ENCODE measurements around the gene ADGRD2. TPM values are rescaled to one million over a fixed set of nuclear protein-coding genes. Genes with fewer than 3 reads are reported as not detected.

The ADGRD2 gene
- total RNA-seq, 1 donor from 2014 or later: not detected

DNA sequence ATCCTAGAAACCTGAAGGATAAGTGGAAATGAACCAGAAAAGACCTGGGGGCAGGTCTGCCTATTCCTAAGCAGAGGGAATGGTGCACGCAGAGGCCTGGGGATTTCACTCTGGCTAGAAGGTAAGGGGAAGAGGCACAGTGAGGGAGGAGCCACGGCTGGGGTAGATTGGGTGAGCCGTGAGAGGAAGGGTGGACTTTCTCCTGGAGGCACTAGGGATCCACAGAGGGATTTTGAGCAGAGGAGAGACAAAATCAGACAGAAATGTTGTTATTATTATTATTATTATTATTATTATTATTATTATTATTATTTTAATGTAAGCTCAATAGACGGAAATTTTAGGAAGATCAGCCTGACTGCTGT is 3.0 kb upstream of the ADGRD2 start:
- Histone ChIP-seq H3K36me3 (ENCODE audit: control insufficient read depth in 3 of 3, insufficient read depth in 3 of 3, low read length in 3 of 3) (no peaks in the 10 kb centered on the region), H3K27ac (ENCODE audit: low read depth, low read length) (no peak overlapping the region), H3K9me3 (ENCODE audit: control insufficient read depth in 3 of 3, low read length in 3 of 3) (no peaks in the 10 kb centered on the region), H3K4me3 (ENCODE audit: low read length in 3 of 3) (no peak overlapping the region), H3K9ac (ENCODE audit: low read depth in 1 of 3, low read length in 3 of 3) (no peak overlapping the region), H3K27me3 (ENCODE audit: control insufficient read depth in 3 of 3, insufficient read depth in 3 of 3, low read length in 3 of 3) (peaks cover 26 to 37% (median 28%) of the 10 kb centered on the region in 3 donors), H3K4me1 (ENCODE audit: control insufficient read depth in 3 of 3, insufficient read depth in 3 of 3, low read length in 3 of 3) (peaks cover 0 to 5% (median 3%) of the 10 kb centered on the region in 3 donors)

DNA sequence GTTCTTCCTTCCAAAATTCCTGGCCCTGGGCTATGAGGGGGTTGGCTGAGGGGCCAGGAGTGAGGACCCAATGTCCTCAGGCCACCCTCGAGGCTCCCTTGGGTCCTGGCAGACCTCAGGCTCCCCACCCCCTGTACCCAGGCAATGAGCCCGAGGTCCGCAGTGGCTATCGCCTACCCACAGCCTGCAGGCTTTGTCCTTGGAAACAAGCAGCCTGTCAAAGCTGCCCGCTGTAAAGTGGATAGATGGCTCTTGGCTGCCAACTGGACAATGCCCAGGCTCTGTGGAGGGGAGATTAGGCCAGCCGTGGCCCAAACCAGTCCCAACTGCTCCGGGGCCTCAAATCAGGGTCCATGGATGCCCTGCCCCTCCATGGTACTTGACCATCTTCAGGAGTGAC is 2.2 kb upstream of the ADGRD2 start:
- no peak overlapping the region for H3K9ac ChIP-seq (ENCODE audit: low read depth in 1 of 3, low read length in 3 of 3)
- H3K4me3 ChIP-seq (ENCODE audit: low read length in 3 of 3): no peak overlapping the region

GRCh38 chr9:124449381-124450151 is 685 bp upstream of the ADGRD2 start:
- Histone ChIP-seq H3K9me3 (ENCODE audit: control insufficient read depth in 3 of 3, low read length in 3 of 3) (no peaks in the 10 kb centered on the region), H3K36me3 (ENCODE audit: control insufficient read depth in 3 of 3, insufficient read depth in 3 of 3, low read length in 3 of 3) (no peaks in the 10 kb centered on the region), H3K4me1 (ENCODE audit: control insufficient read depth in 3 of 3, insufficient read depth in 3 of 3, low read length in 3 of 3) (peaks cover 0 to 5% (median 3%) of the 10 kb centered on the region in 3 donors), H3K9ac (ENCODE audit: low read depth in 1 of 3, low read length in 3 of 3) (no peak overlapping the region), H3K27me3 (ENCODE audit: control insufficient read depth in 3 of 3, insufficient read depth in 3 of 3, low read length in 3 of 3) (peaks cover 36 to 56% (median 47%) of the 10 kb centered on the region in 3 donors), H3K4me3 (ENCODE audit: low read length in 3 of 3) (no peak overlapping the region), H3K27ac (ENCODE audit: low read depth, low read length) (no peak overlapping the region)

More for the DNA sequence above, 2.2 kb upstream of the ADGRD2 start:
- Histone ChIP-seq H3K27me3 (ENCODE audit: control insufficient read depth in 3 of 3, insufficient read depth in 3 of 3, low read length in 3 of 3) (peaks cover 33 to 44% (median 35%) of the 10 kb centered on the region in 3 donors), H3K9me3 (ENCODE audit: control insufficient read depth in 3 of 3, low read length in 3 of 3) (no peaks in the 10 kb centered on the region), H3K27ac (ENCODE audit: low read depth, low read length) (no peak overlapping the region), H3K4me1 (ENCODE audit: control insufficient read depth in 3 of 3, insufficient read depth in 3 of 3, low read length in 3 of 3) (peaks cover 0 to 5% (median 3%) of the 10 kb centered on the region in 3 donors), H3K36me3 (ENCODE audit: control insufficient read depth in 3 of 3, insufficient read depth in 3 of 3, low read length in 3 of 3) (no peaks in the 10 kb centered on the region)

- H3K27ac ChIP-seq (ENCODE audit: low read depth, low read length): no peak overlapping the region
- peaks cover 0 to 5% (median 3%) of the 10 kb centered on the region in 3 donors for H3K4me1 ChIP-seq (ENCODE audit: control insufficient read depth in 3 of 3, insufficient read depth in 3 of 3, low read length in 3 of 3)
- no peak overlapping the region for H3K4me3 ChIP-seq (ENCODE audit: low read length in 3 of 3)
- no peaks in the 10 kb centered on the region for H3K36me3 ChIP-seq (ENCODE audit: control insufficient read depth in 3 of 3, insufficient read depth in 3 of 3, low read length in 3 of 3)
- no peak overlapping the region for H3K9ac ChIP-seq (ENCODE audit: low read depth in 1 of 3, low read length in 3 of 3)
- no peaks in the 10 kb centered on the region for H3K9me3 ChIP-seq (ENCODE audit: control insufficient read depth in 3 of 3, low read length in 3 of 3)
- peaks cover 40 to 60% (median 47%) of the 10 kb centered on the region in 3 donors for H3K27me3 ChIP-seq (ENCODE audit: control insufficient read depth in 3 of 3, insufficient read depth in 3 of 3, low read length in 3 of 3)
Observed at GRCh38 chr9:124450931-124451661, 845 bp downstream of the ADGRD2 start.

DNA sequence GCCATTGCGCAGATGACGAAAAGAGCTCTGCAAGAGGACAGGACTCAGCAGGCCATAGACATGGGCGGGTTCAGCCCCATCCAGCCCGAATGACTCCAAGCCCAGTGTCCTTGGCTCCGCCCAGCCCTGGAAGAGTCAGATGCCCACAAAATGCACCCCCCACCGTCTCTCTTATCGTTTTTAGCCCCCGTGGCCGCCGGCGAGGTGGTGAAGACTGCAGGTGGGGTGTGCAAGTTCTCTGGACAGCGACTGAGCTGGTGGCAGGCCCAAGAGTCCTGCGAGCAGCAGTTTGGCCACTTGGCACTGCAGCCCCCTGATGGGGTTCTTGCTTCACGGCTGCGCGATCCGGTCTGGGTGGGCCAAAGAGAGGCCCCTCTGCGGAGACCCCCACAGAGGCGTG is 2.1 kb downstream of the ADGRD2 start:
- H3K36me3 ChIP-seq (ENCODE audit: control insufficient read depth in 3 of 3, insufficient read depth in 3 of 3, low read length in 3 of 3): no peaks in the 10 kb centered on the region
- no peaks in the 10 kb centered on the region for H3K9me3 ChIP-seq (ENCODE audit: control insufficient read depth in 3 of 3, low read length in 3 of 3)
- no peak overlapping the region for H3K27ac ChIP-seq (ENCODE audit: low read depth, low read length)
- peaks cover 41 to 56% (median 44%) of the 10 kb centered on the region in 3 donors for H3K27me3 ChIP-seq (ENCODE audit: control insufficient read depth in 3 of 3, insufficient read depth in 3 of 3, low read length in 3 of 3)
- peaks cover 0 to 5% (median 3%) of the 10 kb centered on the region in 3 donors for H3K4me1 ChIP-seq (ENCODE audit: control insufficient read depth in 3 of 3, insufficient read depth in 3 of 3, low read length in 3 of 3)
- H3K4me3 ChIP-seq (ENCODE audit: low read length in 3 of 3): no peak overlapping the region
- no peak overlapping the region for H3K9ac ChIP-seq (ENCODE audit: low read depth in 1 of 3, low read length in 3 of 3)

DNA sequence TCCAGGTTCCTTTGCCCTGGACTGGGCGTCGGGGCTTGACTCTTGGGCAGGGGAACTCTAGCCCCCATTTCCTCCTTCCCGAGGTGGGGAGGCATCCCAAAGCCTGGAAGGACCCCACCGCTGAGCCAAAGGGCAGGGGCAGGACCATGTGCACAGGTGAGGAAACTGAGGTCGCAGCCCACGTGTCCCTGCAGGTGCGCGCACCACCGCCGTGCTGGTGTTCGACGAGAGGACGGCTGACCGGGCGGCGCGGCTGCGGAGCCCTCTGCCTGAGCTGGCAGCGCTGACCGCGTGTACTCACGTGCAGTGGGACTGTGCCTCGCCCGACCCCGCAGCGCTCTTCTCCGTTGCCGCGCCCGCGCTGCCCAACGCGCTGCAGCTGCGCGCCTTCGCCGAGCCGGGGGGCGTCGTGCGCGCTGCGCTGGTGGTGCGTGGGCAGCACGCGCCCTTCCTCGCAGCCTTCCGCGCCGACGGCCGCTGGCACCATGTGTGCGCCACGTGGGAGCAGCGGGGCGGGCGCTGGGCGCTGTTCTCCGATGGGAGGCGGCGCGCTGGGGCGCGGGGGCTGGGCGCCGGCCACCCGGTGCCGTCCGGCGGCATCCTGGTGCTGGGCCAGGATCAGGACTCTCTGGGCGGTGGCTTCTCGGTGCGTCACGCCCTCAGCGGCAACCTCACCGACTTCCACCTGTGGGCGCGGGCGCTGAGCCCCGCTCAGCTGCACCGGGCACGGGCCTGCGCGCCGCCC is 2.8 kb downstream of the ADGRD2 start:
- Histone ChIP-seq H3K27ac (ENCODE audit: low read depth, low read length) (no peak overlapping the region), H3K27me3 (ENCODE audit: control insufficient read depth in 3 of 3, insufficient read depth in 3 of 3, low read length in 3 of 3) (peaks cover 41 to 56% (median 44%) of the 10 kb centered on the region in 3 donors), H3K9ac (ENCODE audit: low read depth in 1 of 3, low read length in 3 of 3) (no peak overlapping the region), H3K4me3 (ENCODE audit: low read length in 3 of 3) (no peak overlapping the region), H3K36me3 (ENCODE audit: control insufficient read depth in 3 of 3, insufficient read depth in 3 of 3, low read length in 3 of 3) (no peaks in the 10 kb centered on the region), H3K4me1 (ENCODE audit: control insufficient read depth in 3 of 3, insufficient read depth in 3 of 3, low read length in 3 of 3) (peaks cover 0 to 5% (median 3%) of the 10 kb centered on the region in 3 donors), H3K9me3 (ENCODE audit: control insufficient read depth in 3 of 3, low read length in 3 of 3) (no peaks in the 10 kb centered on the region)

DNA sequence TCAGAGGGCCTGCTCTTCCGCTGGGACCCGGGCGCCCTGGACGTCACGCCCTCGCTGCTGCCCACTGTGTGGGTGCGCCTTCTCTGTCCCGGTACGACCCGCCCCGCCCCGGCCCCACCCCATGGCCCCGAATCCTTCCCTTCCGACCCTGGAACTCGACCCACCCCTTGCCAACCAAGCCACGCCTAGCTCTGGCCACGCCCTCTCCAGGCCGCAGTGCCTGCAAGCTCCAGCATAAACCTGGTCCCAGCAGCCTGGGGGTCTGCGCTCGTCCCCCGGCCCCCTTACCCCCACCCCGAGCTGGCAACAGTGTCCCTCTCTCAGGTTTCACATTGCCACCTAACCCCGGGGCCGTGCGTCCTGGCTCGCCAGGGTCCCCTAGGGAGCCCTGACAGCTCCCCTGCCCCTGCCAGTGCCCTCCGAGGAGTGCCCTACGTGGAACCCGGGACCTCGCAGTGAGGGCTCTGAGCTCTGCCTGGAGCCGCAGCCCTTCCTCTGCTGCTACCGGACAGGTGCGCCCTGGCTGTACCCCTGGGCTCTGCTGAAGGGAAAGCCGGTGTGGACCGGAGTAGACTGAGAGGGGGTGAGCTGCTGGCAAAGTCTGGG is 3.4 kb downstream of the ADGRD2 start:
- H3K27me3 ChIP-seq (ENCODE audit: control insufficient read depth in 3 of 3, insufficient read depth in 3 of 3, low read length in 3 of 3): peaks cover 37 to 54% (median 44%) of the 10 kb centered on the region in 3 donors
- no peak overlapping the region for H3K27ac ChIP-seq (ENCODE audit: low read depth, low read length)
- H3K4me1 ChIP-seq (ENCODE audit: control insufficient read depth in 3 of 3, insufficient read depth in 3 of 3, low read length in 3 of 3): peaks cover 0 to 5% (median 3%) of the 10 kb centered on the region in 3 donors
- no peaks in the 10 kb centered on the region for H3K36me3 ChIP-seq (ENCODE audit: control insufficient read depth in 3 of 3, insufficient read depth in 3 of 3, low read length in 3 of 3)
- H3K4me3 ChIP-seq (ENCODE audit: low read length in 3 of 3): no peak overlapping the region
- no peak overlapping the region for H3K9ac ChIP-seq (ENCODE audit: low read depth in 1 of 3, low read length in 3 of 3)
- no peaks in the 10 kb centered on the region for H3K9me3 ChIP-seq (ENCODE audit: control insufficient read depth in 3 of 3, low read length in 3 of 3)

- Histone ChIP-seq H3K4me3 (ENCODE audit: low read length in 3 of 3) (no peak overlapping the region), H3K36me3 (ENCODE audit: control insufficient read depth in 3 of 3, insufficient read depth in 3 of 3, low read length in 3 of 3) (no peaks in the 10 kb centered on the region), H3K27me3 (ENCODE audit: control insufficient read depth in 3 of 3, insufficient read depth in 3 of 3, low read length in 3 of 3) (peaks cover 37 to 51% (median 44%) of the 10 kb centered on the region in 3 donors)
Observed at GRCh38 chr9:124454296-124454695, 4.0 kb downstream of the ADGRD2 start.

GRCh38 chr9:124454791-124455443 is 4.7 kb downstream of the ADGRD2 start:
- Histone ChIP-seq H3K27me3 (ENCODE audit: control insufficient read depth in 3 of 3, insufficient read depth in 3 of 3, low read length in 3 of 3) (peaks cover 35 to 45% (median 40%) of the 10 kb centered on the region in 3 donors), H3K36me3 (ENCODE audit: control insufficient read depth in 3 of 3, insufficient read depth in 3 of 3, low read length in 3 of 3) (no peaks in the 10 kb centered on the region), H3K9ac (ENCODE audit: low read depth in 1 of 3, low read length in 3 of 3) (no peak overlapping the region), H3K9me3 (ENCODE audit: control insufficient read depth in 3 of 3, low read length in 3 of 3) (no peaks in the 10 kb centered on the region), H3K4me3 (ENCODE audit: low read length in 3 of 3) (no peak overlapping the region), H3K27ac (ENCODE audit: low read depth, low read length) (no peak overlapping the region), H3K4me1 (ENCODE audit: control insufficient read depth in 3 of 3, insufficient read depth in 3 of 3, low read length in 3 of 3) (peaks cover 0 to 5% (median 3%) of the 10 kb centered on the region in 3 donors)

More at GRCh38 chr9:124454296-124454695, 4.0 kb downstream of the ADGRD2 start:
- H3K27ac ChIP-seq (ENCODE audit: low read depth, low read length): no peak overlapping the region
- H3K9ac ChIP-seq (ENCODE audit: low read depth in 1 of 3, low read length in 3 of 3): no peak overlapping the region
- no peaks in the 10 kb centered on the region for H3K9me3 ChIP-seq (ENCODE audit: control insufficient read depth in 3 of 3, low read length in 3 of 3)
- peaks cover 0 to 5% (median 3%) of the 10 kb centered on the region in 3 donors for H3K4me1 ChIP-seq (ENCODE audit: control insufficient read depth in 3 of 3, insufficient read depth in 3 of 3, low read length in 3 of 3)

Measured in skeletal muscle tissue (tissue), 4 donors.